HG02588 (cell line): ENCODE results near the gene PARD6B.
"Not testable (repeated sequence)": the region's sequence is repeated elsewhere in the genome, so short reads cannot be mapped to it uniquely, and the experiment has no call there.

Source experiments
- ATAC-seq: cut with Tn5 transposase; IDR thresholded peaks from one replicate; pipeline ENCODE4 v1.9.1; 2021; ENCODE audit warnings: mild to moderate bottlenecking, moderate library complexity; ENCODE audit not compliant: unreplicated experiment

Gene PARD6B

DNA sequence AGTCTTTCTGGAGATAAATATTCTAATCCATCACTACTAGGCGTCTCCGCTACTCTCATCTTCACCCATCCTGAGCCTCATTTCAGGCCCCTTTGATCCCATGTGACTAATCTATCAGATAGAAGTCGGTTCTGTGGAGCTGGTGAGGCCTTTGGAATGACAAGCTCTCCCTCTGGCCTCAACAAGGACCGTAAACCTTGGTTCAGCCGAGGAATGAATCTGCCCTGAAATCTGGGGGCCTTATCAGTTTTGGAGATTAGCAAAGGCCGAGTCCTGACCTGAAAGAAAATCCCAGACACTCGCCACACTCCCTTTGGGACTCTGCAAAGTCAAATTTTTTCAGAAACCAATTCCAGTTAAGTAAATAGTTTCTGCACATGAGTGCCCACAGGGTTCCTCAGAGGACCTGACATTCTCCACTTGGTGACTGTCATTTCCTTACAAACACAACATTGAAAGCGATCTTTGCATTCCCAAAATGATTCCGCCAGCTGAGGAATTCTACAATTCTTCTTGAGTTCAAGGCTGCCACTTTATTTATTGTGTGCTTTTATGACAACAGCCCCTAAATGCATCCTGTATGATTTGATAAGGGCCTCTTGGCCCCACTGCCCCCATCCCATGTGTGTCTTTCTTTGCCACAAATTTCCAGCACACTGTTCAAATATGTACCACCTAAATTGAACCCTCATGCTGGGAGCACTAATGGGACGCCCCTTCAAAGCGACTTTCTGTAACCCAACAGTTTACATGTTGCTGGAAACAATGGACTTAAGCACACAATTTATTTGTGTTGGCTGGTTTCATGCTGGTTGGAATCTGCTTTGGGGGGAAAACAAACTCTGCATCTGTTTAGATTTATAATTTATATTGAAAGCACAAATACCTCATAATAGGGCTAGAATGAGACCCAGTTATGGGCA lies 30.1 kb upstream of the PARD6B start:
- no peak for ATAC-seq

DNA sequence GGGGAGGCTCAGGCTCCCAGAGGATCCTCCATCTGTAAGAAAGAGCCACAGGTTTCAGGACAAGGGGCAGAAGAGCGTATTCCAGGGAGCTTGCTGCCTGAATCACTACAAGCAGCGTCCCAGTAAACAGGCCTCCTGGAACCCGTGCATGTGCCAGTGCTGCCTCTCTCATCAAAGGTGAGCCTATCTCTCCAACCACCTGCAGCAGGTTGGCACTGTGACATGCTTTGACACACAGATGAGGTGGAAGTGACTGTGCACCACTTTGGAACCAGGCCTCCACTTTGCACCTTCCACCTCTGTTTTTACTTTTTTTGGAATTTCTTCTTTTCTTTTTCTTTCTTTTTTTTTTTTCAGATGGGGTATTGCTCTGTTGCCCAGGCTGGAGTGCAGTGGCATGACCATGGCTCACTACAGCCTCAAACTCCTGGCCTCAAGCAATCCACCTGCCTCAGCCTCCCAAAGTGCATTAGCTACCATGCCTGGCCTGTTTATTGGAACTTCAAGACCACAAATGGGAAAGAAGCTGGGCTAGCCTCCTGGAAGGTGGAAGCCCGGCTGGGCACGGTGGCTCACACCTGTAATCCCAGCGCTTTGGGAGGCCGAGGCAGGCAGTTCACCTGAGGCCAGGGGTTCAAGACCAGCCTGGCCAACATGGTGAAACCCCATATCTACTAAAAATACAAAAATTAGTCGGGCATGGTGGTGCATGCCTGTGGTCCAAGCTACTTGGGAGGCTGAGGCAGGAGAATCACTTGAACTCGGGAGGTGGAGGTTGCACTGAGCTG lies 27.5 kb upstream of the PARD6B start:
- ATAC-seq, result not testable (repeated sequence)

DNA sequence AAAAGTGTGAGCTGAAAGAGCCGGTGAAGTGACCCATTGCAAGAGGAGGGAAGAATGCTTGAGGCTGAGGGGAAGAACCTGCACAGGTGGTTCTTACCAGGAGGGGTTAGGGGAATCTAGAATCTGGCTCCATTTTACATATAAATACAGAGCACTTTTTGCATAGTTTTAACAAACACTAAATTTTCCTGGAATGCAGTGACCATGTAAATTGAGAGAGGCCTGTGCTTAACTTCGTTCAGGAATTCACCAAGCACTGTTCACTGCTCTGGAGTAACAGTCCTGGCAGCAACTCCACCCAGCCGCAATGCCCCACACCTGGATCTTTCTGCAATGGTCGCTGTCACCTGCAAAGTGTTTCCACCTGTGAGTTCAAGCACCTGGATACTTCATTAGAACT lies 26.9 kb upstream of the PARD6B start:
- no peak for ATAC-seq

DNA sequence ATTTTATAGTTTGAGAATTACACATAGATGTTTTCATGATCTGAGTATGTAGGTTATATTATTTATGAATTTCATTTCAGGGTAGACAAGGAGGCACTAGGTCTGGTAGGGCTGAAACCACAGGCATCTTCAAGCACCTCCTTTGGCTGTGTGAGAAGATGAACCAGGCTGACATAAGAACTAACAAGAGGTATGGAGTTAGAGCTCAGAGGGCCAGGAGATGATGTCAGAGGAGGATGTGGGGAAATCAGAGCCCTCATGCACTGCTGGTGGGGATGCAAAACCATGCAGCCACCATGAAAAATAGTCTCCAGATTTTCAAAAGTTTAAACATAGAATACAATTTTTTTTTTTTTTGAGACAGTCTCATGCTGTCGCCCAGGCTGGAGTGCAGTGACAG lies 26.4 kb upstream of the PARD6B start:
- ATAC-seq, result no peak

DNA sequence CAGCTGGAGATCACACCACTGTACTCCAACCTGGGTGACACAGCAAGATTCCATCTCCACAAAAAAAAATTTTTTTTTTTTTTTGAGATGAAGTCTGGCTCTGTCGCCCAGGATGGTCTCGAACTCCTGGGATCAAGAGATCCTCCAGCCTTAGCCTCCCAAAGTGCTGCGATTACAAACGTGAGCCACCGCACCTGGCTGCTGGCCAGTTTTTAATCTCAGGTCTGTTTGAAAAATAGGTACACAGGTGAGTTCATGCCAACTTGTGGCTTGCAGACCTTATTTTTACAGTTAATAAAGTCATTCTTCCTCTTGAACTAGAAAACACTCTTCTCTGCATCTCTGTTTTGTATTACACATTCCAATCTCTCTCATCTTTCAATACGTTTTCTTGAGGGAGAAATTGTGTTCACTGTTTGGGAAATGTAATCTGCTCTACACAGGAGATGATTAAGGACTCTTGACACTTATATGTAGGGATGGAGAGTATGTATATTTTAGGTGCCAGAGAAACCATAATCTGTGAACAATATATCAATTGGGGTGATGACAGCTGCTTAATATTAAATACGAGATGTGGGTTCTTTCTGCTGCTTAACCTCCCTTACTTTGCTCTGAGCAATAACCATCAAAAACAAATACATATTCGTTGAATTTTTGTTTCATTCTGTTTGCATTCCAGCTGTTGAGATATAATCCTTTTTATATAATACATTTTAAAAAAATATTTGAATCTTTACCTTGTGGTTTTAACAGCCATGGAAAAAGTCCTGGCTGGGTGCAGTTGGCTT lies 22.3 kb upstream of the PARD6B start:
- no peak for ATAC-seq

DNA sequence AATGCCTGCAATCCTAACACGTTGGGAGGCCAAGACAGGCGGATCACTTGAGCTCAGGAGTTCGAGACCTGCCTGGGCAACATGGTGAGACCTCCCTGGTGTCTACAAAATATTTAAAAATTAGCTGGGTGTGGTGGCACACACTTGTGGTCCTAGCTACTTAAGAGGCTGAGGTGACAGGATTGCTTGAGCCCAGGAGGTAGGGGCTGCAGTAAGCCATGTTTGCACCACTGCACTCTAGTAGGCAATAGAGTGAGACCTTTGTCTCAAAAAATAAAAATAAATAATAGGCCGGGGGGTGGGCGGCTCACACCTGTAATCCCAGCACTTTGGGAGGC lies 21.8 kb upstream of the PARD6B start:
- ATAC-seq, result no peak

DNA sequence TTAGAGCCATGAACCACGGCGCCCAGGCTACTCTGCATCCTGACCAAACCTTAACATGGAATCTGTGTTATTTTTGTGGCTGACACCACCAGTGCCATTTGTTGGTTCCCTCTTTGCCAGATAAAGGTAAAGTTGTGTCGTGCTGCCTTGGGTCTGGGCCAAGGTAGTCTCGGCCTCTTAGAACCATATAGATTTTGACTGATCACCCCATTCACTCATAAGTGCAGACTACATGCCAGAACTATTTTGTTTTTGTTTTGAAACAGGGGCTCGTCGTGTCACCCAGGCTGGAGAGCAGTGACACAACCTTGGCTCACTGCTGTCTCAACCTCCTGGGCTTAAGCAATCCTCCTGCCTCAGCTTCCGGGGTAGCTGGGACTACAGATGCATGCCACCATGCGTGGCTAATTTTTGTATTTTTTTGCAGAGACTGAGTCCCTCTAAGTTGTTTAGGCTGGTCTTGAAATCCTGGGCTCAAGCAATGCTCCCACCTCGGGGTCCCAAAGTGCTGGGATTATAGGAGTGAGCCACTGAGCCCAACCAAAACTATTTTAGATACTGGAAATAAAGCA lies 20.8 kb upstream of the PARD6B start:
- no peak for ATAC-seq

DNA sequence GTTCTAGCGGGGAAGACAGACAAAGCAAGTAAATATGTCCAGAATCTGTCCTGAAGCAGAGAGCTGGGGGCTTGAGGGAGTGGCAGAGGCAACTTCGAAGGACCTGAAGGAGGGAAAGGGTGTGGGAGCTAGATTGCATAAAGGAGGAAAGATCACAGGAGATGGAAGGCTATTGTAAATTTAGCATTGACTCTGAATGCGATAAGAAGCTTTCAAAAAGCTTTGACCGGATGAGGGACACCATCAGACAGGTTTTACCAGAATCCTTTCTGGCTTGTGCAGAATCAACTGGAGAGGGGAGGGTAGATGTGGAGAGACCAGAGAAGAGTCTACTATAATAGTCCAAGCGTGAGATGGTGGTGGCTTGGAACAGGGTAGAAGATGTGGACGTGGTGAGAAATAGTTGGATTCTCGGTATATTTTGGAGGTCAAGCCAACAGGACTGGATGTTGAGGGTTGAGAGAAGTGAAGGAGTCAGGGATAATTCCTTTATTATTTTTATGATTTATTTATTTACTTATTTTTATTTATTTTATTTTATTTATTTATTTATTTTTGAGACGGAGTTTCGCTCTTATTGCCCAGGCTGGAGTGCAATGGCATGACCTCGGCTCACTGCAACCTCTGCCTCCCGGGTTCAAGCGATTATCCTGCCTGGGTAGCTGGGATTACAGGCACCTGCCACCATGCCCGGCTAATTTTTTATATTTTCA lies 20.1 kb upstream of the PARD6B start:
- no peak for ATAC-seq

DNA sequence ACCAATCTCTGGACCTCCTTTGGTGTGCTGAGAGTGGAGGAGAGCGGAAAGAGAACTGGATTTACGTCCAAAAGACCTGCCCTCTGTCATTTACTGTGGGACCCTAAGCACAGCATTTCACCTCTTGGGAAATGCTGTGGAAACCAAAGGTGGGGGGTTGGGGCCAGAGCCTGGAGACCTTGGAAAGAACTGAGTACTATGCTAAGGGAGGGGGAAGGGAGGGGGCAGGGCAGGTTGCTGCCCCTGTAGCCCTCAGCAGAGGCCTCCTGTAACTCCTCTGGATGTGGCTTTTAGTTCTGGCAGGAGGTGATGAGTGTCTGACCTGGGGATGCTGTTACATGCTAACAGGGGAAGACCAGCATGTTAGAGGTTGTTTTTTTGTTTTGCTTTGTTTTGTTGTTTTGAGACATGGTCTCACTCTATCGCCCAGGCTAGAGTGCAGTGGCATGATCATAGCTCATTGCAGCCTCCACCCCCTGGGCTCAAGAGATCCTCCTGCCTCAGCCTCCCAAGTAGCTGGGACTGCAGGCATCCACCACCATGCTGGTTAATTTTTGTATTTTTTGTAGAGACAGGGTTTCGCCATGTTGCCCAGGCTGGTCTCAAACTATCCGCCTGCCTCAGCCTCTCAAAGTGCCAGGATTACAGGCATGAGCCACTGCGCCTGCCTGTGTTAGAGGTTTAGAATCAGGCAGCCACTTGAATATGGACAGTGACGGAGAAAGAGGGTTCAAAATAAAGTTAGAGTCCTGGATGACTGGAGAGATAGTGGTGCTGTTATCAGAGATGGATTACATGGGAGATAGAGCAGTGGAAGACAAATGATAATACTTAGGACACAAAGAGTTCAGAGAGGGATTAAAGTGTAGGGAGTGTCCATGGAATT lies 18.4 kb upstream of the PARD6B start:
- no peak for ATAC-seq

DNA sequence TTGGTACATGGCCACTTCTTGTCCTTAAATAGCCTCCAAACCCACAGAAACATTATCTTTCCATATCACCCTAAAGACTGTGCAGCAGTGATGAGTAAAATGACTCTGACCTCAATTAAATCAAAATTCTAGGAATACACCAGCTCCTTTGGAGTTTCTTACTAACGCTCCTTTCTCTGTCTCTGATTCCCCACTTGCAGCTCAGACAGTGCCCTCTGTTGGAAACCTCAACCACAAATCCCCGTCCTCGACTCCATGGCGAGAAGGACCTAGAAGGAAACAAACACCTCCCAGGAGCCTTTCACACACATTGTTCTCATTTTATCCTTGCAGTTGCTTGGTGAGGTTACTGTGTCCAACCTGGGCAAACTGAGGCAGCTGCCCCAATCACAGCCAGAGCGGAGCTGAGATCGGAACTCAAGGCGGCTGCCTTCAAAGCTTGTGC lies 17.7 kb upstream of the PARD6B start:
- no peak for ATAC-seq

DNA sequence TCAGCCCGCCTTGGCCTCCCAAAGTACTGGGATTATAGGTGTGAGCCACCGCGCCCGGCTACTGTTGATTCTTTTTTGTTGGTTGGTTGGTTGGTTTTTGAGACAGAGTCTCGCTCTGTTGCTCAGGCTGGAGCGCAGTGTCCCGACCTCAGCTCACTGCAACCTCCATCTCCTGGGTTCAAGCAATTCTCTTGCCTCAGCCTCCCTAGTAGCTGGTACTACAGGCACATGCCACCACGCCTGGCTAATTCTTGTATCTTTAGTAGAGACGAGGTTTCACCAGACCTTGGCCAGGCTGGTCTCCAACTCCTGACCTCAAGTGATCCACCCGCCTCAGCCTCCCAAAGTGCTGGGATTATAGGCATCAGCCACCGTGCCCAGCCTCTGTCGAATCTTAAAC lies 17.0 kb upstream of the PARD6B start:
- not testable (repeated sequence) for ATAC-seq

DNA sequence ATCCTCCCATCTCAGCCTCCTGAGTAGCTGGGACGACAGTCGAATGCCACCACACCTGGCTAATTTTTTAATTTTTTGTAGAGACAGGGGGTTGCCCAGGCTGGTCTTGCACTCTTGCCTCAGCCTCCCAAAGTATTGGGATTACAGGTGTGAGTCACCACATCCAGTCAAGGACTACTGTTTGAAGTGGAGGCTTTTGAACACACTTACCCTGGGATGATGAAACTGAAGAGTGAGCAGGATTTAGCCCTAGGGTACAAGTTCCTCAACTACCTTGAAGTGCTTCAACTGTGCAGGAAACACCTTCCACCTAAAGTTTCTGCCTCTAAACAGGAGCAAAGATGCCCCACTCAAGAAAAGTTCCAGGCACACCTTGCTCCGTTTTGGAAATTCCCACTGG lies 15.7 kb upstream of the PARD6B start:
- no peak for ATAC-seq

DNA sequence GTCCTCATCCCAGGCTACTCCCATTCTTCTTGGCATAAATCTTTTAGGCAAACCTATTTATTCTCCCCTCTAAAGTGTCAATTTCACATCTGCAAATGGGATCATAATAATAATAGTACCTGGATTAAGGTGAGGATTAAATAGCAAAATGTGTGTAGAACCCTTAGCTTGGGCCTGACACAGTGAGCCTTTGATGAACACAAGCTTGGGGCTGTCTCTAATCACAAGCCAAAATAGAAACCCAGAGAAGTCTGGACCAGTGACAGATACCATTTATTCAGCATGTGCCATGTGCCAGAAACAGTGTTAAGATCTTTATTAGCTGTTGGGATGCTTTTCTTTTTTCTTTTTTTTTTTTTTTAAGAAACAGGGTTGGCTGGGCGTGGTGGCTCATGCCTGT lies 14.9 kb upstream of the PARD6B start:
- no peak for ATAC-seq

DNA sequence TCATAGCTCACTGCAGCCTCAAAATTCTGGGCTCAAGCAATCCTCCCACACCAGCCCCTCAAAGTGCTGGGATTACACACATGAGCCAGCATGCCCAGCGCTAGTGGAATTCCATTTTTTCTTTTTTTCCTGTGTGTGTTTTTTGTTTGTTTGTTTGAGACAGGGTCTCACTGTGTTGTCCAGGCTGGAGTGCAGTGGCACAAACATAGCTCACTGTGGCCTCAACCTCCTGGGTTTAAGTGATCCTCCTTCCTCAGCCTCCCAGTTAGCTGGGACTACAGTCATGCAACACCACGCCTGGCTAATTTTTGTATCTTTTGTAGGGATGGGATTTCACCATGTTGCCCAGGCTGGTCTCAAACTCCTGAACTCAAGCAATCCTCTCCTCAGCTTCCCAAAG lies 14.1 kb upstream of the PARD6B start:
- ATAC-seq, result no peak

DNA sequence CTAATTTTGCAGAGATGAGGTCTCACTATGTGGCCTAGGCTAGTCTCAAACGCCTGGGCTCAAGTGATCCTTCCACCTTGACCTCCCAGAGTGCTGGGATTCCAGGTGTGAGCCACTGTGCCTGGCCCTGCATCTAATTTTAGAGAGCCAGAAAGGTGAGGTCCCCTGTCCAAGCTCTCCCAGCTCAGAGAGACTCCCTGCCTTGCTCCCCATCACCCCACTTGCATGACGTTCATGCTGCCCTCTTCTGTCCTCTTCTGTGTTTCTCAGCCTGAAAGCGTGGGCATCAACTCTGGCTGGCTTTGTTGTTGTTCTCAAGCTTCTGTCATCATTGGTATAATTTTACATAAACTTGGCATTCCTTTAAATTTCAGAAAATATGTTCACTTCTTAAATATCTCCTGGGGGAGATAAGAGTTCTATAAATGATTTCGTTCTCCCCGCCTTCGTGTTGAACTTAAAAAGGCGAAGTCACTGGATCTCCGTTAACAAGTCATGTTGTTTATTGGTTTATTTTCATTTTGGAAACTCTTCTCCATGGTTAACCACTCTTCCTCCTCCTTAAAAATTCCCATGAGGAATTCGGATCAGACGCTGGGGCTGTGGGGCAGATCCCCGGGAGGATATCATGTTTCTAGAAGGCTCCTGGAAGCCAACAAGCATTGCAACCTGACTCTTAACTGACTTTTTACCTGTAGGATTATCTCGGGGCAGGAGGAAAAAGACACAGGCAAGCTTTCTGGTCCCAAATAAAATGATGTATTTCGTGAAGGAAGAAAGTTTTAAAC lies 13.2 kb upstream of the PARD6B start:
- ATAC-seq, result no peak

DNA sequence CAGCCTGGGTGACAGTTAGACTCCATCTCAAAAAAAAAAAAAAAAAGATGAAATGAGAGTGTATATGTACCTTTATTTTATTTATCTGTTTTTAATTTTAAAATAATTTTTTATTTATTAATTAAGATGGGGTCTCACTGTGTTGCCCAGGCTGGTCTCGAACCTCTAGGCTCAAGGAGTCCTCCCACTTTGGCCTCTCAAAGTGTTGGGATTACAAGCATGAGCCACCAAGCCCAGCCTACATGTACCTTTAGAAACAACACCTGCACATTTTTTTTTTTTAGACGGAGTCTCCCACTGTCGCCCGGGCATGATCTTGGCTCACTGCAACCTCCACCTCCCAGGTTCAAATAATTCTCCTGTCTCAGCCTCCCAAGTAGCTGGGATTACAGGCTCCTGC lies 12.1 kb upstream of the PARD6B start:
- ATAC-seq, result no peak

DNA sequence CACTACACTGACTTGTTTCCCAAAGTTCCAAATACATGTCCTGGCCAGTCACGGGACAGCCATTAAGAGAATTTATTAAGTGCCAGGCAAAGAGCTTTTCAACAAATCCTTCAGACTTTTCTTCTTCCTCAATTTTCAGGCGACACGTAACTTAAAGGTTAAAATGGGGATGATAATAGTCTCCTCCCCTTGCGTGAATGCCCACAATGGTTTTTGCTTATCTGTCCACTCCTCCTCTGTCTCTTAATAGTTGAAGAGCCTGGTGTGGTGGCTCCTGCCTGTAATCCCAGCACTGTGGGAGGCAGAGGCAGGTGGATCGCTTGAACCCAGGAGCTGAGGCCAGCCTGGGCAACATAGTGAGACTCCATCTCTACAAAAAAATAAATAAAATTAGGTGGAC lies 11.4 kb upstream of the PARD6B start:
- ATAC-seq, result no peak

DNA sequence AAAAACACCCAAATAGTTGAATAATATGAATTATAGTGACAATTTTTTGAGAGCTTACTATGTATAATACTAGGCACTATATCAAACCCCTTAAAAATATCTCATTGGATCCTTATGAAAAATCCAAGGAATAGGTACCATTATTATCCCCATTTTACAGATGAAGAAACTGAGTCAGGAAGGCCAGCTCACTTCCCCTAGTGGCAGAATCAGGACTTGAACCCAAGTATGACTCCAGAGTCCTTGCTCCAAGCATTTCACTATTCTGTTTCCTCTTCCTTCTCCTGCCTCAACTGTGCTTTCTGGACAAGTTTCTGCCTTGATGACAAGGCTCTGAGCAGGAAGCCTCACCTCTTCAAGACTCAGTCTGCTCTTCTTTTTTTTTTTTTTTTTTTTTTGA lies 10.8 kb upstream of the PARD6B start:
- ATAC-seq, result no peak

DNA sequence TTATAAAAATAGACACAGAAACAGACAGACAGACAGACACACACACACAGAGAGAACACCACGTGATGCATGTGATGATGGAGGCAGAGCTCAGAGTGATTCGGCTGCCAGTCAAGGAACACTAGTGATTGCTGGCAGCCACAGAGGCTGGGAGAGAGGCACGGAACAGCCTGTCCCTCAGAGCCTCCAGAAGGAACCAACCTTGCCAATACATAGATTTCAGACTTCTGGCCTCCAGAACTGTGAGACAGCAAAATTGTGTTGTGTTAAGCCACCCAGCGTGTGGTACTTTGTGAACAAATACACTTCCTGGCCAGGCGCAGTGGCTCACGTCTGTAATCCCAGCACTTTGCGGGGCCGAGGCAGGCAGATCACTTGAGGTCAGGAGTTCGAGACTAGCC lies 9.5 kb upstream of the PARD6B start:
- no peak for ATAC-seq
